ENCODE data around the gene GINS2.
A peak's percentile ranks its signal among the peaks of the same experiment; 100 is the strongest.

GINS2 gene

GRCh38 chr16:85688586-85689284 lies at the start of gene GINS2:
TSS of gene GINS2 (minus strand) at chr16:85688954. CDS start at chr16:85688898, 56 bp downstream.
- FAIRE-seq, result no peak

- FAIRE-seq, result no peak
Observed at GRCh38 chr16:85736921-85737320, 48.2 kb upstream of the GINS2 start.

GRCh38 chr16:85735946-85736345 lies 47.2 kb upstream of the GINS2 start:
- FAIRE-seq, result no peak

GRCh38 chr16:85735225-85735635 lies 46.5 kb upstream of the GINS2 start:
- no peak for FAIRE-seq

GRCh38 chr16:85734311-85735017 lies 45.7 kb upstream of the GINS2 start:
- no peak for FAIRE-seq

- FAIRE-seq, result no peak
Observed at GRCh38 chr16:85733839-85734170, 45.1 kb upstream of the GINS2 start.

- no peak for FAIRE-seq
Observed at GRCh38 chr16:85733155-85733838, 44.5 kb upstream of the GINS2 start.

GRCh38 chr16:85731179-85731578 lies 42.4 kb upstream of the GINS2 start:
- no peak for FAIRE-seq

- no peak for FAIRE-seq
Observed at GRCh38 chr16:85730186-85730465, 41.4 kb upstream of the GINS2 start.

- no peak for FAIRE-seq
Observed at GRCh38 chr16:85729452-85730185, 40.9 kb upstream of the GINS2 start.

- FAIRE-seq, result no peak
Observed at GRCh38 chr16:85728879-85729278, 40.1 kb upstream of the GINS2 start.

GRCh38 chr16:85724936-85725335 lies 36.2 kb upstream of the GINS2 start:
- FAIRE-seq, result no peak

- no peak for FAIRE-seq
Observed at GRCh38 chr16:85724126-85724879, 35.5 kb upstream of the GINS2 start.

GRCh38 chr16:85722128-85722893 lies 33.6 kb upstream of the GINS2 start:
- FAIRE-seq, result no peak

GRCh38 chr16:85720302-85720637 lies 31.5 kb upstream of the GINS2 start:
- no peak for FAIRE-seq

GRCh38 chr16:85719605-85720301 lies 31.0 kb upstream of the GINS2 start:
- no peak for FAIRE-seq

- FAIRE-seq, result no peak
Observed at GRCh38 chr16:85718682-85719081, 29.9 kb upstream of the GINS2 start.

GRCh38 chr16:85718153-85718477 lies 29.4 kb upstream of the GINS2 start:
- no peak for FAIRE-seq

GRCh38 chr16:85717393-85718152 lies 28.8 kb upstream of the GINS2 start:
- peak; percentile 30 for FAIRE-seq

GRCh38 chr16:85716680-85717038 lies 27.9 kb upstream of the GINS2 start:
- FAIRE-seq, result no peak
